ENCODE measurements around the gene DEPP1.

Gene DEPP1

GRCh38 chr10:44993922-44994751 is 15.5 kb upstream of the DEPP1 start:
- DNase-seq (ENCODE audit: low read depth), result no peak

- no peak for DNase-seq (ENCODE audit: low read depth)
Measured at GRCh38 chr10:44993226-44993921, 14.8 kb upstream of the DEPP1 start.

GRCh38 chr10:44992732-44993225 is 14.2 kb upstream of the DEPP1 start:
- no peak for DNase-seq (ENCODE audit: low read depth)

GRCh38 chr10:44992070-44992731 is 13.6 kb upstream of the DEPP1 start:
- no peak for DNase-seq (ENCODE audit: low read depth)

GRCh38 chr10:44991571-44991970 is 13.0 kb upstream of the DEPP1 start:
- DNase-seq (ENCODE audit: low read depth), result no peak

GRCh38 chr10:44990965-44991364 is 12.4 kb upstream of the DEPP1 start:
- DNase-seq (ENCODE audit: low read depth), result no peak

GRCh38 chr10:44990302-44990655 is 11.7 kb upstream of the DEPP1 start:
- DNase-seq (ENCODE audit: low read depth), result no peak

GRCh38 chr10:44989597-44990301 is 11.1 kb upstream of the DEPP1 start:
- DNase-seq (ENCODE audit: low read depth), result no peak

- DNase-seq (ENCODE audit: low read depth), result no peak
Measured at GRCh38 chr10:44988957-44989585, 10.5 kb upstream of the DEPP1 start.

- DNase-seq (ENCODE audit: low read depth), result no peak
Measured at GRCh38 chr10:44986670-44987069, 8.1 kb upstream of the DEPP1 start.

GRCh38 chr10:44986179-44986578 is 7.6 kb upstream of the DEPP1 start:
- DNase-seq (ENCODE audit: low read depth), result no peak

- no peak for DNase-seq (ENCODE audit: low read depth)
Measured at GRCh38 chr10:44985175-44985681, 6.6 kb upstream of the DEPP1 start.

- DNase-seq (ENCODE audit: low read depth), result no peak
Measured at GRCh38 chr10:44984671-44985101, 6.1 kb upstream of the DEPP1 start.

- no peak for DNase-seq (ENCODE audit: low read depth)
Measured at GRCh38 chr10:44983895-44984278, 5.3 kb upstream of the DEPP1 start.

GRCh38 chr10:44983066-44983894 is 4.7 kb upstream of the DEPP1 start:
- no peak for DNase-seq (ENCODE audit: low read depth)

- no peak for DNase-seq (ENCODE audit: low read depth)
Measured at GRCh38 chr10:44982496-44982895, 3.9 kb upstream of the DEPP1 start.

- no peak for DNase-seq (ENCODE audit: low read depth)
Measured at GRCh38 chr10:44982114-44982460, 3.5 kb upstream of the DEPP1 start.

GRCh38 chr10:44981172-44982113 is 2.8 kb upstream of the DEPP1 start:
- DNase-seq (ENCODE audit: low read depth), result no peak

- no peak for DNase-seq (ENCODE audit: low read depth)
Measured at GRCh38 chr10:44980309-44981171, 1.9 kb upstream of the DEPP1 start.
